ENCODE results near the gene VSX2. TPM values are rescaled to one million over a fixed set of nuclear protein-coding genes. Genes with fewer than 3 reads are reported as not detected.
A peak's percentile ranks its signal among the peaks of the same experiment; 100 is the strongest.

VSX2 gene
- total RNA-seq, 3 donors from 2014 or later (not counting 1 experiment from before 2014, with no cell fraction given): not detected

DNA sequence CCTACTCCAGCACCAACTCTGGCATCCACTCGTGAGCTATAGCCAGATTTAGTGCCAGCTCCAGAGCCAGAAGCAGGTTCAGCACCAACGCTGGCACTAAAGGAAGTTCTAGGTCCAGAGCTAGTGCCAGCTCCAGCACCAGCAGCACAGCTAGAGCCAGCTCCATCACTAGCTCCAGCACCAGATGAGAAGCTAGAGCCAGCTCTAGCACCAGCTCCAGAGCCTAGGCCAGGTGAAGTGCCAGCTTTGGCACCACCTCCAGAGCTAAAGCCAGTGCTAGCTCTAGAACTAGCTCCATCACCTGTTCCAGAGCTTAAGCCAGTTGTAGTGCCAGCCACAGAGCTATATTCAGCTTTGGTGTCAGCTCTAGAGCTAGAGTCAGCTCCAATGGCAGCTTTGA, 38.8 kb downstream of the VSX2 start:
- Histone ChIP-seq H3K36me3 (ENCODE audit: control insufficient read depth, insufficient read depth, low read length) (peaks cover 1% of the 10 kb centered on the region), H3K9me3 (ENCODE audit: control insufficient read depth, insufficient read depth, low read length) (peaks cover 8% of the 10 kb centered on the region), H3K27ac (ENCODE audit: low read length) (no peak overlapping the region), H3K27me3 (ENCODE audit: control insufficient read depth, insufficient read depth, low read length) (no peaks in the 10 kb centered on the region), H3K4me3 (ENCODE audit: low read length) (no peak overlapping the region), H3K4me1 (ENCODE audit: control insufficient read depth, insufficient read depth, low read length) (no peaks in the 10 kb centered on the region)
- H3K27ac Mint-ChIP-seq: no peak overlapping the region
- peaks cover 0 to 6% of the 10 kb centered on the region in 2 donors for H3K4me1 Mint-ChIP-seq
- peaks cover 2 to 3% of the 10 kb centered on the region in 2 donors for H3K9me3 Mint-ChIP-seq
- intact Hi-C loops (cut with micrococcal nuclease): no loop called here
- 93% methylated on average over 2 of the region's 2 CpGs for WGBS (ENCODE audit: insufficient coverage)
- H3K36me3 Mint-ChIP-seq: no peaks in the 10 kb centered on the region
- no peak overlapping the region for H3K4me3 Mint-ChIP-seq
- ATAC-seq (no peak), DNase-seq (no peak)
- H3K27me3 Mint-ChIP-seq (ENCODE audit: low read depth in 2 of 2): no peaks in the 10 kb centered on the region
- TF ChIP-seq, protein P1, sequence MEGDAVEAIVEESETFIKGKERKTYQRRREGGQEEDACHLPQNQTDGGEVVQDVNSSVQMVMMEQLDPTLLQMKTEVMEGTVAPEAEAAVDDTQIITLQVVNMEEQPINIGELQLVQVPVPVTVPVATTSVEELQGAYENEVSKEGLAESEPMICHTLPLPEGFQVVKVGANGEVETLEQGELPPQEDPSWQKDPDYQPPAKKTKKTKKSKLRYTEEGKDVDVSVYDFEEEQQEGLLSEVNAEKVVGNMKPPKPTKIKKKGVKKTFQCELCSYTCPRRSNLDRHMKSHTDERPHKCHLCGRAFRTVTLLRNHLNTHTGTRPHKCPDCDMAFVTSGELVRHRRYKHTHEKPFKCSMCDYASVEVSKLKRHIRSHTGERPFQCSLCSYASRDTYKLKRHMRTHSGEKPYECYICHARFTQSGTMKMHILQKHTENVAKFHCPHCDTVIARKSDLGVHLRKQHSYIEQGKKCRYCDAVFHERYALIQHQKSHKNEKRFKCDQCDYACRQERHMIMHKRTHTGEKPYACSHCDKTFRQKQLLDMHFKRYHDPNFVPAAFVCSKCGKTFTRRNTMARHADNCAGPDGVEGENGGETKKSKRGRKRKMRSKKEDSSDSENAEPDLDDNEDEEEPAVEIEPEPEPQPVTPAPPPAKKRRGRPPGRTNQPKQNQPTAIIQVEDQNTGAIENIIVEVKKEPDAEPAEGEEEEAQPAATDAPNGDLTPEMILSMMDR (IDR thresholded peaks at IDR 0.05): no peak

- Histone ChIP-seq H3K27me3 (ENCODE audit: control insufficient read depth, insufficient read depth, low read length) (no peaks in the 10 kb centered on the region), H3K36me3 (ENCODE audit: control insufficient read depth, insufficient read depth, low read length) (peaks cover 14% of the 10 kb centered on the region), H3K9me3 (ENCODE audit: control insufficient read depth, insufficient read depth, low read length) (peaks cover 8% of the 10 kb centered on the region), H3K4me1 (ENCODE audit: control insufficient read depth, insufficient read depth, low read length) (no peaks in the 10 kb centered on the region), H3K27ac (ENCODE audit: low read length) (no peak overlapping the region), H3K4me3 (ENCODE audit: low read length) (no peak overlapping the region)
- intact Hi-C loops (cut with micrococcal nuclease): no loop called here
- TF ChIP-seq, protein P1 (IDR thresholded peaks at IDR 0.05): no peak
- no peak overlapping the region for H3K27ac Mint-ChIP-seq
- H3K36me3 Mint-ChIP-seq: peaks cover 8% of the 10 kb centered on the region
- H3K4me1 Mint-ChIP-seq: no peaks in the 10 kb centered on the region
- no peaks in the 10 kb centered on the region for H3K27me3 Mint-ChIP-seq (ENCODE audit: low read depth in 2 of 2)
- 100% methylated on average over 2 of the region's 2 CpGs for WGBS (ENCODE audit: insufficient coverage)
- no peak overlapping the region for H3K4me3 Mint-ChIP-seq
- peaks cover 2 to 3% of the 10 kb centered on the region in 2 donors for H3K9me3 Mint-ChIP-seq
- ATAC-seq: no peak
- DNase-seq: no peak
These were observed 41.8 kb downstream of the VSX2 start for GRCh38 chr14:74281069-74281468.

DNA sequence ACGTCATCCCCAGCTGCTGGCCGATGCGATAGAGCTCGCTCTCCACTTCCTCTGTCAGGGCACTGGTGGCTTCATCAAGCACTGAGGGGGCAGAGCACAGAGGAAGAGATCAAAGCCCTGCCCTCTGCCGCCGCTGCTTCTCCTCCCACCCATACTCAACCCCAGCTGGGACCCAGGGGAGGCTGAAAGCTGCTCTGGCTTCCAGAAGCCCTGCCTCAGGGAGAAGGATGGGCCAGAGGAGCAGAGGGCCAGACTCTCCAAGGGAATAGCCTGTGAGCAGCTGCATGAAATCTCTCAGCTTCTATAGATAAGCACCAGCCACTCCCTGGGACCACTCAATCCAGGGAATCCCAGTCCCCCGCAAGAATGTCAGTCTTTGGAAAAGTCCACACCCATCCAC, 47.5 kb downstream of the VSX2 start:
- peaks cover 14% of the 10 kb centered on the region for H3K36me3 Mint-ChIP-seq
- H3K4me1 ChIP-seq (ENCODE audit: control insufficient read depth, insufficient read depth, low read length): no peaks in the 10 kb centered on the region
- WGBS (ENCODE audit: insufficient coverage): 94% methylated on average over 6 of the region's 7 CpGs
- H3K27ac Mint-ChIP-seq: peak overlapping the region in 1 of 2 donors; percentile 67
- H3K4me3 Mint-ChIP-seq: no peak overlapping the region
- no peaks in the 10 kb centered on the region for H3K27me3 Mint-ChIP-seq (ENCODE audit: low read depth in 2 of 2)
- TF ChIP-seq, protein P1 (IDR thresholded peaks at IDR 0.05): no peak
- peaks cover 50% of the 10 kb centered on the region for H3K36me3 ChIP-seq (ENCODE audit: control insufficient read depth, insufficient read depth, low read length)
- peaks cover 0 to 7% of the 10 kb centered on the region in 2 donors for H3K4me1 Mint-ChIP-seq
- H3K27ac ChIP-seq (ENCODE audit: low read length): no peak overlapping the region
- H3K27me3 ChIP-seq (ENCODE audit: control insufficient read depth, insufficient read depth, low read length): no peaks in the 10 kb centered on the region
- no peak overlapping the region for H3K4me3 ChIP-seq (ENCODE audit: low read length)
- DNase-seq: no peak
- no peaks in the 10 kb centered on the region for H3K9me3 Mint-ChIP-seq
- intact Hi-C loops (cut with micrococcal nuclease): no loop called here
- no peak for ATAC-seq
- H3K9me3 ChIP-seq (ENCODE audit: control insufficient read depth, insufficient read depth, low read length): no peaks in the 10 kb centered on the region

DNA sequence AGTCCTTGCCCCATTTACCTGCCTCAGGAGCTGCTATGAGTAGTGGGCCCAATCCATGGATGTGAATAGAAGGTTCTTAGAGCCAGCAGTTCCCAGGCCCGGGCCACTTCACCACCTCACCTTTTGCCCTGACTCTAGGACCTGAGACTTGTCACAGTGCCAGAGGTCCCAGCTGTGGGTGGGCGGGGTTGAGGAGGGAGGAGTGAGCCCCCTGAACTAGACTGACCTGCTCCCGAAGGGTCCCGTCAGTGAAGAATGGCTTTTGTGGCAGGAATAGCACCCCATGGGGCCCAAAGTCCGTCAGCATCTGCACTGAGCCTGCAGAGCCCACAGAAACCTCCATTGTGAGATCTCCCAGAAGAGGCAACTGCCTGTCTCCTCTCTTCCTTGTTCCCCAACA, 50.6 kb downstream of the VSX2 start:
- TF ChIP-seq, protein P1 (IDR thresholded peaks at IDR 0.05): no peak
- no peaks in the 10 kb centered on the region for H3K9me3 Mint-ChIP-seq
- WGBS (ENCODE audit: insufficient coverage): 95% methylated on average over 4 of the region's 5 CpGs
- peaks cover 56% of the 10 kb centered on the region for H3K36me3 ChIP-seq (ENCODE audit: control insufficient read depth, insufficient read depth, low read length)
- intact Hi-C loops (cut with micrococcal nuclease): no loop called here
- no peaks in the 10 kb centered on the region for H3K27me3 Mint-ChIP-seq (ENCODE audit: low read depth in 2 of 2)
- DNase-seq (no peak), ATAC-seq (no peak)
- no peaks in the 10 kb centered on the region for H3K4me1 ChIP-seq (ENCODE audit: control insufficient read depth, insufficient read depth, low read length)
- H3K4me3 Mint-ChIP-seq: no peak overlapping the region
- no peaks in the 10 kb centered on the region for H3K27me3 ChIP-seq (ENCODE audit: control insufficient read depth, insufficient read depth, low read length)
- H3K36me3 Mint-ChIP-seq: peaks cover 14% of the 10 kb centered on the region
- H3K9me3 ChIP-seq (ENCODE audit: control insufficient read depth, insufficient read depth, low read length): no peaks in the 10 kb centered on the region
- H3K27ac Mint-ChIP-seq: no peak overlapping the region
- no peak overlapping the region for H3K4me3 ChIP-seq (ENCODE audit: low read length)
- peaks cover 0 to 9% of the 10 kb centered on the region in 2 donors for H3K4me1 Mint-ChIP-seq
- H3K27ac ChIP-seq (ENCODE audit: low read length): no peak overlapping the region

All from natural killer cell (primary cell).